GM12878 (cell line): ENCODE results near the gene DOK7.

Source experiments
- BRCA1 ChIP-seq: IDR thresholded peaks from 2 replicates; pipeline ENCODE4 v1.6.1; 2011; ENCODE audit warnings: low read depth, low read length, improper control_type of control experiment
- GABPA ChIP-seq: IDR thresholded peaks from 2 replicates; pipeline ENCODE4 v1.6.1; 2014; ENCODE audit warnings: antibody characterized with exemption, low read depth, mild to moderate bottlenecking, inconsistent platforms
- MYC ChIP-seq: IDR thresholded peaks from 2 replicates; pipeline ENCODE4 v1.6.1; 2011; ENCODE audit warnings: mild to moderate bottlenecking, low read length, moderate library complexity, inconsistent platforms; ENCODE audit not compliant: insufficient read depth, insufficient replicate concordance, insufficient read length, severe bottlenecking

- no peak for TF ChIP-seq GABPA
- no peak for TF ChIP-seq MYC
- TF ChIP-seq BRCA1, result no peak
Measured at GRCh38 chr4:3500111-3500510, 37.0 kb downstream of the DOK7 start.
